ENCODE results near the gene ZSCAN2. TPM values are rescaled to one million over a fixed set of nuclear protein-coding genes. Genes with fewer than 3 reads are reported as not detected.

ZSCAN2 gene
- total and polyA plus RNA-seq, 2 donors from 2014 or later, result 10.3 to 11.4 TPM

GRCh38 chr15:84629033-84629432 lies 28.2 kb downstream of the ZSCAN2 start:
- peaks cover 0 to 3% (median 0%) of the 10 kb centered on the region in 3 donors for H3K36me3 ChIP-seq (ENCODE audit: control insufficient read depth in 2 of 3, insufficient read depth in 3 of 3, low read length in 3 of 3)
- H3K4me1 ChIP-seq (ENCODE audit: control insufficient read depth in 2 of 3, insufficient read depth in 2 of 3, low read depth in 1 of 3, low read length in 3 of 3), result peaks cover 0 to 13% (median 4%) of the 10 kb centered on the region in 3 donors
- no peak overlapping the region for H3K9ac ChIP-seq (ENCODE audit: low read length in 3 of 3)
- no peaks in the 10 kb centered on the region for H3K9me3 ChIP-seq (ENCODE audit: control insufficient read depth in 2 of 3, insufficient read depth in 1 of 3, low read length in 3 of 3)
- DNase-seq (no peak), FAIRE-seq (no peak)
- H3K4me3 ChIP-seq (ENCODE audit: low read length in 3 of 3), result no peak overlapping the region
- no peak overlapping the region for H3K27ac ChIP-seq (ENCODE audit: low read depth in 2 of 2, low read length in 2 of 2)
- H3K27me3 ChIP-seq (ENCODE audit: control insufficient read depth, insufficient read depth, low read length), result no peaks in the 10 kb centered on the region
- TF ChIP-seq, protein P1, sequence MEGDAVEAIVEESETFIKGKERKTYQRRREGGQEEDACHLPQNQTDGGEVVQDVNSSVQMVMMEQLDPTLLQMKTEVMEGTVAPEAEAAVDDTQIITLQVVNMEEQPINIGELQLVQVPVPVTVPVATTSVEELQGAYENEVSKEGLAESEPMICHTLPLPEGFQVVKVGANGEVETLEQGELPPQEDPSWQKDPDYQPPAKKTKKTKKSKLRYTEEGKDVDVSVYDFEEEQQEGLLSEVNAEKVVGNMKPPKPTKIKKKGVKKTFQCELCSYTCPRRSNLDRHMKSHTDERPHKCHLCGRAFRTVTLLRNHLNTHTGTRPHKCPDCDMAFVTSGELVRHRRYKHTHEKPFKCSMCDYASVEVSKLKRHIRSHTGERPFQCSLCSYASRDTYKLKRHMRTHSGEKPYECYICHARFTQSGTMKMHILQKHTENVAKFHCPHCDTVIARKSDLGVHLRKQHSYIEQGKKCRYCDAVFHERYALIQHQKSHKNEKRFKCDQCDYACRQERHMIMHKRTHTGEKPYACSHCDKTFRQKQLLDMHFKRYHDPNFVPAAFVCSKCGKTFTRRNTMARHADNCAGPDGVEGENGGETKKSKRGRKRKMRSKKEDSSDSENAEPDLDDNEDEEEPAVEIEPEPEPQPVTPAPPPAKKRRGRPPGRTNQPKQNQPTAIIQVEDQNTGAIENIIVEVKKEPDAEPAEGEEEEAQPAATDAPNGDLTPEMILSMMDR (IDR thresholded peaks at IDR 0.05; ENCODE audit: borderline replicate concordance, extremely low read depth, insufficient read depth), result no peak
- intact Hi-C loops (cut with DNase I), result no loop called here

GRCh38 chr15:84631706-84632272 lies 31.0 kb downstream of the ZSCAN2 start:
- peaks cover 4 to 13% (median 7%) of the 10 kb centered on the region in 3 donors for H3K4me1 ChIP-seq (ENCODE audit: control insufficient read depth in 2 of 3, insufficient read depth in 2 of 3, low read depth in 1 of 3, low read length in 3 of 3)
- peak overlapping the region; percentile 74 to 90 (median 77) for H3K4me3 ChIP-seq (ENCODE audit: low read length in 3 of 3)

GRCh38 chr15:84633311-84634227 lies 32.8 kb downstream of the ZSCAN2 start:
- peak; percentile 76 to 90 (median 85) for DNase-seq
- TF ChIP-seq, protein P1 (IDR thresholded peaks at IDR 0.05; ENCODE audit: borderline replicate concordance, extremely low read depth, insufficient read depth), result no peak
- intact Hi-C loops (cut with DNase I), result no loop called here
- Histone ChIP-seq H3K9me3 (ENCODE audit: control insufficient read depth in 2 of 3, insufficient read depth in 1 of 3, low read length in 3 of 3) (no peaks in the 10 kb centered on the region), H3K9ac (ENCODE audit: low read length in 3 of 3) (peak overlapping the region; percentile 43 to 85 (median 45)), H3K4me3 (ENCODE audit: low read length in 3 of 3) (peak overlapping the region; percentile 61 to 77 (median 68)), H3K27me3 (ENCODE audit: control insufficient read depth, insufficient read depth, low read length) (no peaks in the 10 kb centered on the region), H3K36me3 (ENCODE audit: control insufficient read depth in 2 of 3, insufficient read depth in 3 of 3, low read length in 3 of 3) (peaks cover 0 to 8% (median 3%) of the 10 kb centered on the region in 3 donors), H3K27ac (ENCODE audit: low read depth in 2 of 2, low read length in 2 of 2) (peak overlapping the region; percentile 92 to 95), H3K4me1 (ENCODE audit: control insufficient read depth in 2 of 3, insufficient read depth in 2 of 3, low read depth in 1 of 3, low read length in 3 of 3) (peaks cover 4 to 13% (median 7%) of the 10 kb centered on the region in 3 donors)
- no peak for FAIRE-seq

More at GRCh38 chr15:84631706-84632272, 31.0 kb downstream of the ZSCAN2 start:
- H3K9ac ChIP-seq (ENCODE audit: low read length in 3 of 3), result peak overlapping the region; percentile 49 to 92 (median 63)
- FAIRE-seq (no peak), DNase-seq (no peak)
- intact Hi-C loops (cut with DNase I), result no loop called here
- TF ChIP-seq, protein P1 (IDR thresholded peaks at IDR 0.05; ENCODE audit: borderline replicate concordance, extremely low read depth, insufficient read depth), result no peak
- H3K27ac ChIP-seq (ENCODE audit: low read depth in 2 of 2, low read length in 2 of 2), result peak overlapping the region; percentile 72 to 89
- no peaks in the 10 kb centered on the region for H3K27me3 ChIP-seq (ENCODE audit: control insufficient read depth, insufficient read depth, low read length)
- no peaks in the 10 kb centered on the region for H3K9me3 ChIP-seq (ENCODE audit: control insufficient read depth in 2 of 3, insufficient read depth in 1 of 3, low read length in 3 of 3)
- peaks cover 0 to 3% (median 0%) of the 10 kb centered on the region in 3 donors for H3K36me3 ChIP-seq (ENCODE audit: control insufficient read depth in 2 of 3, insufficient read depth in 3 of 3, low read length in 3 of 3)

Measured in kidney (tissue), 14 donors.